ENCODE results near the gene ANLN. TPM values are rescaled to one million over a fixed set of nuclear protein-coding genes. Genes with fewer than 3 reads are reported as not detected.

Gene ANLN
- total RNA-seq (2014; rRNA removed; shearing (Covaris generic)) (63.4 and 66.7 TPM in 2 replicates), polyA plus RNA-seq (2016; fragmentation: Nextera tagmentation; extraction: Ambion mirVana) (21.6 and 26.9 TPM in 2 replicates)
- long read RNA-seq, partial matches to known transcripts = 4 of 5 reads
- long read RNA-seq, other reads (novel, unspliced or antisense) = 1 of 5 reads

GRCh38 chr7:36389371-36390198 lies at the start of gene ANLN:
ANLN (plus strand) TSS chr7:36389862; CDS start chr7:36390027, 165 bp downstream.
- Histone ChIP-seq H4K20me1 (replicated peaks; ENCODE audit: insufficient read depth) (peaks cover 6% of the 10 kb centered on the region; the same call in 1 of the 2 replicates), H3K4me3 (peak within 1 kb of the TSS; percentile 76), H3K79me2 (replicated peaks; ENCODE audit: insufficient read depth) (peaks cover 43% of the 10 kb centered on the region), H3K27ac (ENCODE audit: low read depth) (peak within 1 kb of the TSS; percentile 97), H3K4me1 (ENCODE audit: insufficient read depth) (peaks cover 33% of the 10 kb centered on the region), H3F3A (replicated peaks; ENCODE audit: low read depth) (peaks cover 5% of the 10 kb centered on the region; the same call in 1 of the 2 replicates), H3K36me3 (ENCODE audit: insufficient read depth) (no peaks in the 10 kb centered on the region), H2AFZ (peak within 1 kb of the TSS; percentile 74), H3K9me2 (ENCODE audit: insufficient read depth) (no peaks in the 10 kb centered on the region), H3K4me2 (peak within 1 kb of the TSS; percentile 81), H3K27me3 (ENCODE audit: insufficient read depth) (no peaks in the 10 kb centered on the region)
- DNase-seq (ENCODE audit: low spot score) (peak; percentile 96), ATAC-seq (peak; percentile 81)
- Mint-ChIP-seq H3K4me1 (peaks cover 36% of the 10 kb centered on the region), H3K27me3 (ENCODE audit: insufficient read depth, low read depth, poor library complexity) (peaks cover 4% of the 10 kb centered on the region), H3K36me3 (ENCODE audit: low read depth) (peaks cover 6% of the 10 kb centered on the region; the same call in 2 of the 3 replicates), H3K9me3 (0 out of 3 replicates have a peak, but pooled peaks cover 3% of the 10 kb centered on the region), H3K4me3 (peak within 1 kb of the TSS; percentile 90), H3K27ac (peak within 1 kb of the TSS; percentile 98)
- TF ChIP-seq ZNF462 (CRISPR knock-in tag; IDR thresholded peaks at IDR 0.05) = no peak
- TF ChIP-seq ETS1 (IDR thresholded peaks at IDR 0.05) = peak; percentile 15; the same call in 1 of the 2 replicates
- TF ChIP-seq POLR2AphosphoS5 (IDR thresholded peaks at IDR 0.05; ENCODE audit: low read depth) = peak; percentile 85
